Mononuclear cell (primary cell): ENCODE measurements around the gene AMTN. TPM values are rescaled to one million over a fixed set of nuclear protein-coding genes. Genes with fewer than 3 reads are reported as not detected.

Experiments
- total RNA-seq: library from RNA; depleted of rRNA; stranded (reverse); fragments of >200 nt; gene quantifications from one replicate; pipeline ENCODE4 v1.2.3, GENCODE V29; 2012

The AMTN gene
- total RNA-seq, 1 donor, result not detected

Other genes starting within 250 kb of the AMTN start
- gene CABS1, start 183.6 kb upstream of the AMTN start, total RNA-seq, result not detected
- gene SMR3A, start 157.8 kb upstream of the AMTN start, total RNA-seq, result not detected
- gene SMR3B, start 135.4 kb upstream of the AMTN start, total RNA-seq, result not detected
- gene OPRPN, start 120.6 kb upstream of the AMTN start, total RNA-seq, result 0.52 TPM
- not detected for gene MUC7, start 46.4 kb upstream of the AMTN start, total RNA-seq
- gene AMBN, start 73.7 kb downstream of the AMTN start, total RNA-seq, result not detected
- not detected for gene ENAM, start 110.2 kb downstream of the AMTN start, total RNA-seq
- 45.8 TPM for gene JCHAIN, start 147.9 kb downstream of the AMTN start, total RNA-seq
- gene UTP3, start 170.0 kb downstream of the AMTN start, total RNA-seq, result 15.4 TPM
- 40.3 TPM for gene RUFY3, start 203.4 kb downstream of the AMTN start, total RNA-seq